Right atrium auricular region (tissue), 2 donors: ENCODE results near the gene IQGAP1. TPM values are rescaled to one million over a fixed set of nuclear protein-coding genes. Genes with fewer than 3 reads are reported as not detected.

Experiments used
- DNase-seq: peaks from one replicate; pipeline ENCODE4 v3.0.0-alpha.2; 2019; ENCODE audit warnings: low spot score
- H3K27ac ChIP-seq, 2 donors: fragments of 200-600 bp; sonication (generic); 1 replicate in 1 of 2; 2 replicates in 1 of 2; pipeline ENCODE4 v1.5.1; 2016 to 2019
- H3K27me3 ChIP-seq, 2 donors: fragments of 200-600 bp; sonication (generic); one replicate each; pipeline versions ENCODE4 v1.5.1 to v1.6.0; 2017 to 2019
- H3K36me3 ChIP-seq: fragments of 200-600 bp; sonication (generic); one replicate; pipeline ENCODE4 v1.5.1; 2016
- H3K4me1 ChIP-seq, 2 donors: fragments of 200-600 bp; sonication (generic); one replicate each; pipeline versions ENCODE4 v1.5.1 to v1.6.0; 2017 to 2019
- H3K4me3 ChIP-seq, 2 donors: fragments of 200-600 bp; sonication (generic); 1 replicate in 1 of 2; 2 replicates in 1 of 2; pipeline ENCODE4 v1.5.1; 2017 to 2019; ENCODE audit warnings: mild to moderate bottlenecking in 1 of 2, moderate library complexity in 1 of 2
- H3K9me3 ChIP-seq, 2 donors: fragments of 200-600 bp; sonication (generic); one replicate each; pipeline ENCODE4 v1.5.1; 2019
- CTCF ChIP-seq, 2 donors: fragments of 200-600 bp; sonication (generic); IDR thresholded peaks; one replicate each; pipeline ENCODE4 v1.5.1; 2019; ENCODE audit warnings: antibody characterized with exemption in 2 of 2
- total RNA-seq, 2 donors: library from RNA; depleted of rRNA; stranded (reverse); fragments of >200 nt; gene quantifications; one replicate each; pipeline ENCODE4 v1.1.0, GENCODE V29; 2016

Gene IQGAP1
- total RNA-seq, 2 donors from 2014 or later, result 56.5 to 96.3 TPM

- Histone ChIP-seq H3K9me3 (peaks cover 0 to 8% of the 10 kb centered on the region in 2 donors), H3K36me3 (no peaks in the 10 kb centered on the region), H3K4me3 (no peak overlapping the region), H3K27ac (no peak overlapping the region), H3K27me3 (no peaks in the 10 kb centered on the region), H3K4me1 (no peaks in the 10 kb centered on the region)
- DNase-seq, result no peak
- no peak for TF ChIP-seq CTCF (IDR thresholded peaks at IDR 0.05)
These were observed 8.8 kb upstream of the IQGAP1 start for GRCh38 chr15:90379263-90379662.

- Histone ChIP-seq H3K9me3 (peaks cover 0 to 8% of the 10 kb centered on the region in 2 donors), H3K36me3 (no peaks in the 10 kb centered on the region), H3K27me3 (no peaks in the 10 kb centered on the region), H3K4me3 (no peak overlapping the region), H3K27ac (no peak overlapping the region), H3K4me1 (no peaks in the 10 kb centered on the region)
- no peak for DNase-seq
- no peak for TF ChIP-seq CTCF (IDR thresholded peaks at IDR 0.05)
These were observed 6.5 kb upstream of the IQGAP1 start for GRCh38 chr15:90381515-90381914.

GRCh38 chr15:90382320-90382719 lies 5.7 kb upstream of the IQGAP1 start:
- no peak for TF ChIP-seq CTCF (IDR thresholded peaks at IDR 0.05)
- no peak for DNase-seq
- no peaks in the 10 kb centered on the region for H3K27me3 ChIP-seq

GRCh38 chr15:90386221-90386620 lies 1.8 kb upstream of the IQGAP1 start:
- peaks cover 0 to 22% of the 10 kb centered on the region in 2 donors for H3K4me1 ChIP-seq
- no peak for TF ChIP-seq CTCF (IDR thresholded peaks at IDR 0.05)
- no peaks in the 10 kb centered on the region for H3K36me3 ChIP-seq
- H3K4me3 ChIP-seq, result no peak overlapping the region
- no peaks in the 10 kb centered on the region for H3K9me3 ChIP-seq
- DNase-seq, result no peak
- no peak overlapping the region for H3K27ac ChIP-seq
- no peaks in the 10 kb centered on the region for H3K27me3 ChIP-seq

More at GRCh38 chr15:90382320-90382719, 5.7 kb upstream of the IQGAP1 start:
- H3K27ac ChIP-seq, result no peak overlapping the region
- H3K36me3 ChIP-seq, result no peaks in the 10 kb centered on the region
- no peaks in the 10 kb centered on the region for H3K4me1 ChIP-seq
- H3K4me3 ChIP-seq, result no peak overlapping the region
- H3K9me3 ChIP-seq, result peaks cover 0 to 8% of the 10 kb centered on the region in 2 donors

- DNase-seq, result peak; percentile 76
- no peaks in the 10 kb centered on the region for H3K27me3 ChIP-seq
- peak overlapping the region; percentile 98 for H3K27ac ChIP-seq
- H3K9me3 ChIP-seq, result no peaks in the 10 kb centered on the region
- peaks cover 0 to 45% of the 10 kb centered on the region in 2 donors for H3K4me1 ChIP-seq
- H3K4me3 ChIP-seq, result peak overlapping the region; percentile 89 to 98
- TF ChIP-seq CTCF (IDR thresholded peaks at IDR 0.05), result no peak
- H3K36me3 ChIP-seq, result peaks cover 3% of the 10 kb centered on the region
These were observed 679 bp downstream of the IQGAP1 start for GRCh38 chr15:90388462-90389380.
